OCI-LY7 (cell line): ENCODE results near the gene ABHD18.

ENCODE experiments used
- CTCF ChIP-seq: fragments of 200-600 bp; sonication (generic); conservative IDR thresholded peaks from 2 replicates; pipeline ENCODE4 v1.5.1; 2014; ENCODE audit warnings: mild to moderate bottlenecking, antibody characterized with exemption, low read length, moderate library complexity, mixed read lengths
- EZH2phosphoT487 ChIP-seq: fragments of 200-600 bp; sonication (generic); IDR thresholded peaks from 2 replicates; pipeline ENCODE4 v1.6.1; 2018; ENCODE audit warnings: low read depth, borderline replicate concordance, mild to moderate bottlenecking, mixed run types, antibody characterized with exemption, low read length, moderate library complexity, mixed read lengths

- TF ChIP-seq CTCF (no peak), EZH2phosphoT487 (no peak)
Measured at GRCh38 chr4:127985989-127986388, 20.8 kb downstream of the ABHD18 start.
